SK-N-MC (cell line): ENCODE measurements around the gene TMCO6.

Source experiments
- EZH2 ChIP-seq: fragments of 200-600 bp; sonication (generic); IDR thresholded peaks from one replicate; pipeline ENCODE4 v1.6.1; 2017; ENCODE audit warnings: antibody characterized with exemption
- POLR2AphosphoS5 ChIP-seq: IDR thresholded peaks from 2 replicates; pipeline ENCODE4 v1.6.1; 2012; ENCODE audit warnings: mild to moderate bottlenecking, low read depth, low read length, borderline replicate concordance

- no peak for TF ChIP-seq POLR2AphosphoS5
- no peak for TF ChIP-seq EZH2
These were observed 37.1 kb upstream of the TMCO6 start for GRCh38 chr5:140602147-140602546.
